ENCODE measurements around the gene C1QTNF2. TPM values are rescaled to one million over a fixed set of nuclear protein-coding genes. Genes with fewer than 3 reads are reported as not detected.

Gene C1QTNF2
- polyA plus RNA-seq, 3 donors: not detected

GRCh38 chr5:160349249-160349934 is 21.0 kb downstream of the C1QTNF2 start:
- no peak overlapping the region for H2AFZ ChIP-seq (ENCODE audit: insufficient read depth, low read depth, low read length, poor library complexity, severe bottlenecking)
- no peak overlapping the region for H3K4me3 Mint-ChIP-seq
- no peak for DNase-seq
- H3K36me3 Mint-ChIP-seq: no peaks in the 10 kb centered on the region
- 93% methylated on average over 22 of the region's 27 CpGs for WGBS (ENCODE audit: insufficient coverage)
- H4K20me1 ChIP-seq (ENCODE audit: insufficient read depth, low read length): no peaks in the 10 kb centered on the region
- TF ChIP-seq CTCF (IDR thresholded peaks at IDR 0.05): no peak
- H3K4me1 Mint-ChIP-seq: peaks cover 2% of the 10 kb centered on the region
- no peaks in the 10 kb centered on the region for H3K27me3 ChIP-seq (ENCODE audit: control insufficient read depth in 2 of 2, insufficient read depth in 2 of 2, low read length in 2 of 2)
- no peak overlapping the region for H3K27ac ChIP-seq (ENCODE audit: low read depth in 1 of 2, low read length in 2 of 2)
- H3K9me3 Mint-ChIP-seq: peaks cover 0 to 3% (median 0%) of the 10 kb centered on the region in 7 donors
- no peak overlapping the region for H3K9ac ChIP-seq (ENCODE audit: insufficient read depth, low read length, poor library complexity, severe bottlenecking)
- no peak overlapping the region for H3K27ac Mint-ChIP-seq
- no peaks in the 10 kb centered on the region for H3K79me2 ChIP-seq (ENCODE audit: insufficient read depth, low read length)
- H3K9me3 ChIP-seq (replicated peaks in 1 of 2; ENCODE audit: control insufficient read depth in 1 of 2, insufficient read depth in 1 of 2, low read length in 2 of 2): no peaks in the 10 kb centered on the region
- H3K4me2 ChIP-seq (replicated peaks; ENCODE audit: extremely low read depth, low read length, poor library complexity, severe bottlenecking): no peak overlapping the region
- H3K36me3 ChIP-seq (replicated peaks in 1 of 2; ENCODE audit: control insufficient read depth in 1 of 2, insufficient read depth in 2 of 2, low read length in 2 of 2): no peaks in the 10 kb centered on the region
- H3K4me3 ChIP-seq (replicated peaks in 1 of 3; ENCODE audit: low read depth in 2 of 3, low read length in 3 of 3): no peak overlapping the region
- no peaks in the 10 kb centered on the region for H3K4me1 ChIP-seq (ENCODE audit: control insufficient read depth in 1 of 2, insufficient read depth in 2 of 2, low read length in 2 of 2)
- intact Hi-C loops (cut with micrococcal nuclease): loop anchor here (5.0 to 10.0 kb wide), 2 partner anchors 105 to 327 kb away; no protein-coding TSS in a partner anchor
- H3K27me3 Mint-ChIP-seq (ENCODE audit: low read depth in 3 of 3): no peaks in the 10 kb centered on the region

- H3K27me3 ChIP-seq (ENCODE audit: control insufficient read depth in 2 of 2, insufficient read depth in 2 of 2, low read length in 2 of 2): no peaks in the 10 kb centered on the region
- H3K4me1 Mint-ChIP-seq: peaks cover 2% of the 10 kb centered on the region
- peaks cover 0 to 5% (median 0%) of the 10 kb centered on the region in 3 donors for H3K27me3 Mint-ChIP-seq (ENCODE audit: low read depth in 3 of 3)
- H2AFZ ChIP-seq (ENCODE audit: insufficient read depth, low read depth, low read length, poor library complexity, severe bottlenecking): no peak overlapping the region
- no peaks in the 10 kb centered on the region for H3K36me3 Mint-ChIP-seq
- H3K4me3 ChIP-seq (replicated peaks in 1 of 3; ENCODE audit: low read depth in 2 of 3, low read length in 3 of 3): no peak overlapping the region
- no peak overlapping the region for H3K9ac ChIP-seq (ENCODE audit: insufficient read depth, low read length, poor library complexity, severe bottlenecking)
- no peak for TF ChIP-seq CTCF (IDR thresholded peaks at IDR 0.05)
- H3K4me1 ChIP-seq (ENCODE audit: control insufficient read depth in 1 of 2, insufficient read depth in 2 of 2, low read length in 2 of 2): no peaks in the 10 kb centered on the region
- H3K27ac Mint-ChIP-seq: no peak overlapping the region
- DNase-seq: no peak
- no peaks in the 10 kb centered on the region for H4K20me1 ChIP-seq (ENCODE audit: insufficient read depth, low read length)
- H3K9me3 ChIP-seq (replicated peaks in 1 of 2; ENCODE audit: control insufficient read depth in 1 of 2, insufficient read depth in 1 of 2, low read length in 2 of 2): no peaks in the 10 kb centered on the region
- no peak overlapping the region for H3K4me3 Mint-ChIP-seq
- peaks cover 0 to 3% (median 0%) of the 10 kb centered on the region in 7 donors for H3K9me3 Mint-ChIP-seq
- 93% methylated on average over 11 of the region's 11 CpGs for WGBS (ENCODE audit: insufficient coverage)
- no peaks in the 10 kb centered on the region for H3K36me3 ChIP-seq (replicated peaks in 1 of 2; ENCODE audit: control insufficient read depth in 1 of 2, insufficient read depth in 2 of 2, low read length in 2 of 2)
- no peak overlapping the region for H3K27ac ChIP-seq (ENCODE audit: low read depth in 1 of 2, low read length in 2 of 2)
- H3K4me2 ChIP-seq (replicated peaks; ENCODE audit: extremely low read depth, low read length, poor library complexity, severe bottlenecking): no peak overlapping the region
- intact Hi-C loops (cut with micrococcal nuclease): loop anchor here (1.0 to 10.0 kb wide), 3 partner anchors 103 to 326 kb away; no protein-coding TSS in a partner anchor
- H3K79me2 ChIP-seq (ENCODE audit: insufficient read depth, low read length): no peaks in the 10 kb centered on the region
These were observed 22.3 kb downstream of the C1QTNF2 start for GRCh38 chr5:160348080-160348479.

Measured in CD14-positive monocyte (primary cell).